Upper lobe of left lung (tissue), 6 donors: ENCODE measurements around the gene SHISA6. TPM values are rescaled to one million over a fixed set of nuclear protein-coding genes. Genes with fewer than 3 reads are reported as not detected.

Experiments used
- ATAC-seq, 2 donors: fragments of 200-7000 bp; cut with Tn5 transposase; one replicate each; pipeline ENCODE4 v1.9.1; 2022; ENCODE audit warnings: mild to moderate bottlenecking in 2 of 2, moderate library complexity in 2 of 2; ENCODE audit not compliant: low FRiP score in 2 of 2
- DNase-seq, 2 donors: peaks; one replicate each; pipeline ENCODE4 v3.0.0-alpha.2; 2019 to 2020
- H3K27ac ChIP-seq, 4 donors: fragments of 200-600 bp; sonication (generic); one replicate each; pipeline ENCODE4 v1.5.1; 2016 to 2019
- H3K27me3 ChIP-seq, 4 donors: fragments of 200-600 bp; sonication (generic); one replicate each; pipeline ENCODE4 v1.5.1; 2017 to 2019
- H3K36me3 ChIP-seq, 4 donors: fragments of 200-600 bp; sonication (generic); one replicate each; pipeline ENCODE4 v1.5.1; 2016 to 2019
- H3K4me1 ChIP-seq, 4 donors: fragments of 200-600 bp; sonication (generic); one replicate each; pipeline ENCODE4 v1.5.1; 2018 to 2019
- H3K4me3 ChIP-seq, 4 donors: fragments of 200-600 bp; sonication (generic); one replicate each; pipeline ENCODE4 v1.5.1; 2017 to 2019; ENCODE audit warnings: mild to moderate bottlenecking in 2 of 4, moderate library complexity in 1 of 4
- H3K9me3 ChIP-seq, 4 donors: fragments of 200-600 bp; sonication (generic); one replicate each; pipeline ENCODE4 v1.5.1; 2018 to 2019
- CTCF ChIP-seq, 6 experiments: fragments of 450-650 bp in 4 of 6; fragments of 200-600 bp in 2 of 6; sonication (generic) in 2 of 6; IDR thresholded peaks; one replicate each; pipeline ENCODE4 v1.5.1; 2016 to 2019; ENCODE audit warnings: antibody characterized with exemption in 6 of 6
- EP300 ChIP-seq, 4 donors: sonication (generic); formaldehyde crosslinking; IDR thresholded peaks; one replicate each; pipeline ENCODE4 v1.5.1; 2017; ENCODE audit warnings: antibody characterized with exemption in 4 of 4, control low read depth in 2 of 4
- POLR2A ChIP-seq, 4 donors: fragments of 450-650 bp; IDR thresholded peaks; one replicate each; pipeline ENCODE4 v1.5.1; 2016 to 2017; ENCODE audit warnings: antibody characterized with exemption in 4 of 4, mild to moderate bottlenecking in 2 of 4
- POLR2AphosphoS5 ChIP-seq, 2 donors: sonication (generic); formaldehyde crosslinking; IDR thresholded peaks; one replicate each; pipeline ENCODE4 v1.5.1; 2017; ENCODE audit warnings: antibody characterized with exemption in 2 of 2
- WGBS, 2 donors: methylation state at CpG; one replicate each; pipeline ENCODE4 v1.1.5; 2017 to 2018; 5-methylcytosine and 5-hydroxymethylcytosine counted together
- total RNA-seq, 6 donors: library from RNA; depleted of rRNA in 4 of 6; stranded (reverse); fragments of >200 nt in 4 of 6; gene quantifications; one replicate each; pipeline versions ENCODE4 v1.1.0 to v1.2.1, GENCODE V29; 2016 to 2021
- donor health status: DM: no; HTN: no; CAD: no; lungs with moderate emphysema.
- donor health status: DM: no; HTN: yes; CAD: no; lungs with severe emphysema.

SHISA6 gene
- total RNA-seq, 6 donors from 2014 or later, result 0.03 to 1.2 (median 0.74) TPM; not detected in 2

- H3K36me3 ChIP-seq, result no peaks in the 10 kb centered on the region
- no peak overlapping the region for H3K4me3 ChIP-seq
- no peaks in the 10 kb centered on the region for H3K4me1 ChIP-seq
- no peak for ATAC-seq
- no peaks in the 10 kb centered on the region for H3K27me3 ChIP-seq
- no peak for TF ChIP-seq POLR2A (IDR thresholded peaks at IDR 0.05)
- TF ChIP-seq EP300 (IDR thresholded peaks at IDR 0.05), result no peak
- TF ChIP-seq CTCF (IDR thresholded peaks at IDR 0.05), result no peak
- TF ChIP-seq POLR2AphosphoS5 (IDR thresholded peaks at IDR 0.05), result no peak
- H3K9me3 ChIP-seq, result no peaks in the 10 kb centered on the region
- no peak for DNase-seq
- H3K27ac ChIP-seq, result no peak overlapping the region
Measured at GRCh38 chr17:11287791-11288190, 46.8 kb downstream of the SHISA6 start.

- no peaks in the 10 kb centered on the region for H3K4me1 ChIP-seq
- no peaks in the 10 kb centered on the region for H3K9me3 ChIP-seq
- TF ChIP-seq CTCF (IDR thresholded peaks at IDR 0.05), result no peak
- H3K27me3 ChIP-seq, result no peaks in the 10 kb centered on the region
- H3K27ac ChIP-seq, result no peak overlapping the region
- 86 to 95% methylated on average over 7 of the region's 7 CpGs for WGBS, 2 donors
- H3K36me3 ChIP-seq, result no peaks in the 10 kb centered on the region
- no peak for DNase-seq
- H3K4me3 ChIP-seq, result no peak overlapping the region
- no peak for ATAC-seq
Measured at GRCh38 chr17:11290814-11291213, 49.8 kb downstream of the SHISA6 start.

GRCh38 chr17:11292491-11292890 lies 51.5 kb downstream of the SHISA6 start:
- no peaks in the 10 kb centered on the region for H3K36me3 ChIP-seq
- TF ChIP-seq EP300 (IDR thresholded peaks at IDR 0.05) (no peak), POLR2A (IDR thresholded peaks at IDR 0.05) (no peak), CTCF (IDR thresholded peaks at IDR 0.05) (no peak), POLR2AphosphoS5 (IDR thresholded peaks at IDR 0.05) (no peak)
- H3K27ac ChIP-seq, result no peak overlapping the region
- no peaks in the 10 kb centered on the region for H3K9me3 ChIP-seq
- H3K4me3 ChIP-seq, result no peak overlapping the region
- ATAC-seq, result no peak
- H3K4me1 ChIP-seq, result no peaks in the 10 kb centered on the region
- no peaks in the 10 kb centered on the region for H3K27me3 ChIP-seq
- WGBS, 2 donors, result 83 to 92% methylated on average over 8 of the region's 8 CpGs
- no peak for DNase-seq

GRCh38 chr17:11293480-11293879 lies 52.5 kb downstream of the SHISA6 start:
- no peak for DNase-seq
- TF ChIP-seq CTCF (IDR thresholded peaks at IDR 0.05) (no peak), POLR2A (IDR thresholded peaks at IDR 0.05) (no peak), POLR2AphosphoS5 (IDR thresholded peaks at IDR 0.05) (no peak), EP300 (IDR thresholded peaks at IDR 0.05) (no peak)
- H3K36me3 ChIP-seq, result no peaks in the 10 kb centered on the region
- no peaks in the 10 kb centered on the region for H3K9me3 ChIP-seq
- no peak overlapping the region for H3K4me3 ChIP-seq
- no peak for ATAC-seq
- H3K4me1 ChIP-seq, result no peaks in the 10 kb centered on the region
- WGBS, 2 donors, result 79 to 90% methylated on average over 5 to 8 of the region's 8 CpGs
- no peak overlapping the region for H3K27ac ChIP-seq
- H3K27me3 ChIP-seq, result no peaks in the 10 kb centered on the region

GRCh38 chr17:11294826-11295225 lies 53.8 kb downstream of the SHISA6 start:
- TF ChIP-seq POLR2A (IDR thresholded peaks at IDR 0.05) (no peak), EP300 (IDR thresholded peaks at IDR 0.05) (no peak), CTCF (IDR thresholded peaks at IDR 0.05) (no peak), POLR2AphosphoS5 (IDR thresholded peaks at IDR 0.05) (no peak)
- H3K4me1 ChIP-seq, result no peaks in the 10 kb centered on the region
- no peaks in the 10 kb centered on the region for H3K9me3 ChIP-seq
- 88 to 91% methylated on average over 10 of the region's 10 CpGs for WGBS, 2 donors
- no peaks in the 10 kb centered on the region for H3K27me3 ChIP-seq
- H3K27ac ChIP-seq, result no peak overlapping the region
- no peaks in the 10 kb centered on the region for H3K36me3 ChIP-seq
- no peak overlapping the region for H3K4me3 ChIP-seq
- ATAC-seq, result no peak
- no peak for DNase-seq
